Neutrophil (primary cell): ENCODE data around the gene PITRM1.

Source experiments
- H3K27ac ChIP-seq: fragments of 200-600 bp; sonication (generic); 2 replicates; pipeline ENCODE4 v1.5.1; 2016; ENCODE audit warnings: mild to moderate bottlenecking, moderate library complexity
- H3K27me3 ChIP-seq: fragments of 200-600 bp; sonication (generic); 2 replicates; pipeline ENCODE4 v1.6.0; 2016; ENCODE audit warnings: mild to moderate bottlenecking
- H3K36me3 ChIP-seq: fragments of 200-600 bp; sonication (generic); 2 replicates; pipeline ENCODE4 v1.5.1; 2017
- H3K4me1 ChIP-seq, 2 experiments: fragments of 200-600 bp in 1 of 2; sonication (generic) in 1 of 2; 1 replicate in 1 of 2; 2 replicates in 1 of 2; pipeline versions ENCODE4 v1.5.1 to v1.6.1; 2013 to 2016; ENCODE audit warnings: low read depth in 1 of 2, low read length in 1 of 2, mild to moderate bottlenecking in 1 of 2, moderate library complexity in 1 of 2; ENCODE audit not compliant: control insufficient read depth in 1 of 2, insufficient read depth in 1 of 2
- H3K4me3 ChIP-seq, 2 experiments: fragments of 200-600 bp in 1 of 2; sonication (generic) in 1 of 2; 1 replicate in 1 of 2; 2 replicates in 1 of 2; pipeline ENCODE4 v1.5.1; 2013 to 2016; ENCODE audit warnings: low read depth in 1 of 2, low read length in 1 of 2, mild to moderate bottlenecking in 1 of 2, moderate library complexity in 1 of 2
- H3K9me3 ChIP-seq: fragments of 200-600 bp; sonication (generic); 2 replicates; pipeline ENCODE4 v1.5.1; 2016
- TF ChIP-seq, protein P1 (sequence below): fragments of 200-600 bp; sonication (generic); IDR thresholded peaks from 2 replicates; pipeline ENCODE4 v1.5.1; 2016; ENCODE audit warnings: antibody characterized with exemption

Gene PITRM1

DNA sequence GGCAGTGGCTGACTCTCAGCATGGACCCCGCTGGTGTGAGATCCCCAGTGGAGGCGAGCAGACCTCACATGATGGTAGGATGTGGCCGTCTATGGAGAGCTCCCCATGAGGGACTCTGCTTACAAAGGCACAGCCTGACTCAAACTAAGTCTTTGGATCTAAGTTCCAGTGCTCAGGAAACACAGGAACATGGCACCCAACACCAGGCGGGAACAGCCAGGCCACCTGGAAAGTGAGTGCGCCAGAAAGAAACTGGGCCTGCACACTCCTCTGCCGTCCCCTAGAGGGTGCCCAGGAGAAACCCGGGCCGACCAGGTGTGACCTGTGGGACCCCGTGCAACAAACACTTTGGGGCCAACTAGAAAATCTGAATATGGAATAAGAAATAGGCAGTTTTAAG lies 10.0 kb downstream of the PITRM1 start:
- H3K27me3 ChIP-seq: no peaks in the 10 kb centered on the region
- TF ChIP-seq, protein P1, sequence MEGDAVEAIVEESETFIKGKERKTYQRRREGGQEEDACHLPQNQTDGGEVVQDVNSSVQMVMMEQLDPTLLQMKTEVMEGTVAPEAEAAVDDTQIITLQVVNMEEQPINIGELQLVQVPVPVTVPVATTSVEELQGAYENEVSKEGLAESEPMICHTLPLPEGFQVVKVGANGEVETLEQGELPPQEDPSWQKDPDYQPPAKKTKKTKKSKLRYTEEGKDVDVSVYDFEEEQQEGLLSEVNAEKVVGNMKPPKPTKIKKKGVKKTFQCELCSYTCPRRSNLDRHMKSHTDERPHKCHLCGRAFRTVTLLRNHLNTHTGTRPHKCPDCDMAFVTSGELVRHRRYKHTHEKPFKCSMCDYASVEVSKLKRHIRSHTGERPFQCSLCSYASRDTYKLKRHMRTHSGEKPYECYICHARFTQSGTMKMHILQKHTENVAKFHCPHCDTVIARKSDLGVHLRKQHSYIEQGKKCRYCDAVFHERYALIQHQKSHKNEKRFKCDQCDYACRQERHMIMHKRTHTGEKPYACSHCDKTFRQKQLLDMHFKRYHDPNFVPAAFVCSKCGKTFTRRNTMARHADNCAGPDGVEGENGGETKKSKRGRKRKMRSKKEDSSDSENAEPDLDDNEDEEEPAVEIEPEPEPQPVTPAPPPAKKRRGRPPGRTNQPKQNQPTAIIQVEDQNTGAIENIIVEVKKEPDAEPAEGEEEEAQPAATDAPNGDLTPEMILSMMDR: no peak
- no peaks in the 10 kb centered on the region for H3K9me3 ChIP-seq
- no peak overlapping the region for H3K27ac ChIP-seq
- peaks cover 83% of the 10 kb centered on the region for H3K36me3 ChIP-seq
- H3K4me3 ChIP-seq: no peak overlapping the region
- no peaks in the 10 kb centered on the region for H3K4me1 ChIP-seq

DNA sequence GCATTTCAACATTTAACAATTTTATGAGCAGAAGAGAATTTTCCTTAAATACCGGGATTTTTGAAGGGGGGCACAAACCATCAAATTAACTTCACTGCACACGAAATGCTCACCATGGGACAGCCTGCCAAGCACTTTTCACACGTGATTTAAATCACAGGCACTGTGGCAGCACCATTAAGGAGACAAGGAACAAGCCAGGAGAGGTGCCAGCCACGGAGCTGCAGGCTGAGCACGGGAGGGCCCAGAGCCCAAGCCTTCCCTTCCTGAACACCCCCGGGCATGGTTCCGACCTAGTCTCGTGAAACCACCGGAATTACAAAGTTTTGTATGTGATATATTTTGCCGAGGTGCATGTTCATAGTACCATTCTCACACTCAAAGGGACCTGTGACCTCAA lies 13.4 kb downstream of the PITRM1 start:
- H3K4me3 ChIP-seq: no peak overlapping the region
- H3K9me3 ChIP-seq: no peaks in the 10 kb centered on the region
- TF ChIP-seq, protein P1: no peak
- no peaks in the 10 kb centered on the region for H3K4me1 ChIP-seq
- H3K27ac ChIP-seq: no peak overlapping the region
- peaks cover 82% of the 10 kb centered on the region for H3K36me3 ChIP-seq
- no peaks in the 10 kb centered on the region for H3K27me3 ChIP-seq

DNA sequence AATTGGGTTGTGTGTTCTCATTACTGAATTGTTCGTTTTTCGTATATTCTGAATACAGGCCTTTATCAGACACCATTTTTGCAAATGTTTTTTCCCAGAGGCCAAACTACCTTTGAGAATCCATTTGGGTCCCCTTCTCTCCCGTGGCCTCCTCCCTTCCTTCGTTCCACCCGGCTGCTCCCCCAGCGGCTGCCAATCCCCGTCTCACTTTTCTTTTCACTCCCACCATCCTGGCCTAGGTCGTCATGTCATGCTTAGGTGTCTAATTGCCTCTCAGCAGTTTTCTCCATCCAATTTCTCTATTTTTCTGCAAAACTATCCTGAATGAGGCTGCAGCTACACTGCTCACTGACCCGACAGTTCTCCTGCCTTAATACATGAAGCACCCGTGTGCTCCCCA lies 17.9 kb downstream of the PITRM1 start:
- no peaks in the 10 kb centered on the region for H3K27me3 ChIP-seq

DNA sequence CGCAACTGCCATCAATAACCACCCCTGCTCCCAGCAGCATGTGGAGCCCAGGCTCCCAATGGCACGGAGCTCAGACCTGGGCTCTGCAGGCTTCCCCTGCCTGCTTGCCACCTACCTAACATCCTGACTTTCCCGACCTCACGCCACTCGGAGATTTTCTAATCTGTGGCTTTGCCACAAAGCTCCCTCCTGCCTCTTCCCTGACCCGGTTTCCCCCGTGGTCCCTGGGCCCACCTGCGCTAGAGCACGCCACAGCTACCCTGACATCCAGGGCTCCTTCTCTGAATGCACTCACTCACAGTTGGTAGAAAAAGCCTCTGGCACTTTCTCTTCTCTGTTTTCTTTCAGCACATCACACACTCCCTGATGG lies 20.0 kb downstream of the PITRM1 start:
- H3K9me3 ChIP-seq: no peaks in the 10 kb centered on the region
- H3K4me1 ChIP-seq: no peaks in the 10 kb centered on the region
- H3K27me3 ChIP-seq: no peaks in the 10 kb centered on the region
- H3K36me3 ChIP-seq: peaks cover 96% of the 10 kb centered on the region
- no peak overlapping the region for H3K4me3 ChIP-seq
- TF ChIP-seq, protein P1: no peak
- H3K27ac ChIP-seq: no peak overlapping the region

More for the DNA sequence above, 17.9 kb downstream of the PITRM1 start:
- H3K4me1 ChIP-seq: no peaks in the 10 kb centered on the region
- H3K36me3 ChIP-seq: peaks cover 94% of the 10 kb centered on the region
- TF ChIP-seq, protein P1: no peak
- H3K4me3 ChIP-seq: no peak overlapping the region
- no peaks in the 10 kb centered on the region for H3K9me3 ChIP-seq
- H3K27ac ChIP-seq: no peak overlapping the region

DNA sequence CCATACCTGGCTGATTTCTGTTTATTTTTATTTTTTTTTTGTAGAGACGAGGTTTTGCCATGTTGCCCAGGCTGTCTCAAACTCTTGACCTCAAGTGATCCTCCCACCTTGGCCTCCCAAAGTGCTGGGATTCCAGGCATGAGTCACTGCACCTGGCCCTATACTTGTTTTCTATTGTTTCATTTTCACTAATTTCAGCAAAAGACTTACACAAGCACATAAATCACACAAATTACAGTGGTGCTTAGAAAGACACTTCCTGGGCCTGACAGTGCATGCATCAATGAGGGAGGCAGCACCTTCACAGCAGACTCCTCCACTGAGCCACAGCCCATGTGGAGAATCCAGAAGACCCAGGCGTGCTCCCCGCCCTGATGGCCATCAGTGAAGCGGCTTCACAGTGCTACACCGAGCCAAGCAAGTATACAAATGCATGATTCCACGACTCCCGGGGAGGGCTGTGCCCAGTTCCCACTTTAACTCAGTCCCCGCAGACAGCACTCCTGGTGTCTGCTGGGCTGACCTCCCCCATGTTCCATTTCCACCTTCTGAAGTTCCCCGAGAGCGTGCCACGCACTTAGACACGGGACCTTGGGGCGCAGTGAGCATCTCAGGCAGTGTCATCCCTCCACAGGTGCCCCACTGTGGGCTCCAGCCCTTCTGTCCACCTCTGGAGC lies 20.6 kb downstream of the PITRM1 start:
- TF ChIP-seq, protein P1: no peak
- H3K36me3 ChIP-seq: peaks cover 96% of the 10 kb centered on the region

DNA sequence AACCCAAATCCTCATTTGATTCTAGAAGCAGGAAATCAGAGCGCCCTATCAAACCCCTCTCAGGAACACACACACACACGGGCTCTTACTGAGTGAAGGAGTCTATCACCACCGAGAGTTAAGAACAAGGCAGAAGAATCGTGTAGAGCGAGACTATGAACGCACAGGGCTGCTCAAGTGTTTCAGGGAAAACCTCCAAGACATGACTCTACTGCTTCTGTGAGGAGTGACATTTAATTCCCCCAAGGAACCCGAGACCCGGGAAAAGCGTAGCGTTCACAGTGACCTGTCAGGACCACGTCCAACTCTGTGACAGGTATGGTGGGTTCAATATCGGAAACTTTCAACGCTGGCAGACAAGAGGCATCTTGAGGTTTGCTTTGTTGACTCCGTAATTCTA lies 21.6 kb downstream of the PITRM1 start:
- TF ChIP-seq, protein P1: no peak
- Histone ChIP-seq H3K36me3 (peaks cover 98% of the 10 kb centered on the region), H3K4me3 (no peak overlapping the region)

More for the DNA sequence above, 20.6 kb downstream of the PITRM1 start:
- Histone ChIP-seq H3K4me1 (no peaks in the 10 kb centered on the region), H3K4me3 (no peak overlapping the region), H3K27me3 (no peaks in the 10 kb centered on the region), H3K9me3 (no peaks in the 10 kb centered on the region), H3K27ac (no peak overlapping the region)

More for the DNA sequence above, 21.6 kb downstream of the PITRM1 start:
- Histone ChIP-seq H3K27me3 (no peaks in the 10 kb centered on the region), H3K4me1 (no peaks in the 10 kb centered on the region), H3K9me3 (no peaks in the 10 kb centered on the region), H3K27ac (no peak overlapping the region)
